ENCODE results near the gene TM7SF2. TPM values are rescaled to one million over a fixed set of nuclear protein-coding genes. Genes with fewer than 3 reads are reported as not detected.
A peak's percentile ranks its signal among the peaks of the same experiment; 100 is the strongest.

Gene TM7SF2
- total RNA-seq, 2 experiments from 2014 or later: 19.2 to 21.0 TPM

DNA sequence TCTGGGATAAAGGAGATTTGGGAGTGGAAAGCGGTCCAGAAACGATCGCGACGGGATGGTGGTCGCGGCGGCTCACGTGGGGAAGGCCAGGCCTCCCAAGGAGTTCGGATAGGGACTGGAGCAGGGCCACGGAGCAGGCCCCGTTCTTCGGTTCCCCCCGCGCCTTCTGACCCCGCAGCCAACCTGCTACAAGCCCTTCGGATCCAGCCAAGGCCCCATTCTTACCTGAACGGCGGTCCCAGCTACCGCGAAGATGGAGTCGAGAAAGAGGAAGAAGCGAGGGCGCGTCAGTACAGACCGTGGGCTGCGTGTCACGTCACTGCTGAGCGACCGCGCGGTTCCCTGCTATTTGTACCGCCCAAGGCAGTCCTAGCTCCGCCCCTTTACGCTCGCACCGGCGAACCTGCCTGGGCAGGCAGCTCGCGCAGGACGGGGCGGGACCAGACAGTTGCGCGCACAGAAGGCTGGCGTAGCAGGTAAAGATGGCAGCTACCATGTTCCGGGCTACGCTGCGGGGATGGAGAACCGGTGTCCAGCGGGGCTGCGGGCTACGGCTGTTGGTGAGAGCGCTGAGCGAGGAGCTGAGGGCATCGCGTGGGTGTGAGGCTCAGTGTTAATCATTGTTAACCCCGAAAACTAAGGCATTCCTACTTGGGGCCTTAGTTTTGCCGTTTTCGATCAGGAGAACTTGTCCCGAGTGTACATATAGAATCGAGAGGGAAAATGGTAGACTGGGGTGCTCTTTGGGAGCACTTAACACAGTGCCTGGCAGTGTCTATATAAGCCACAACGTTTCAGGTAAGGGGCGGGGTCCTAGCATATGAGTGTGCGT is 10.4 kb downstream of the TM7SF2 start, which contains the start of the genes FAU and MRPL49:
TSS of gene FAU (minus strand) at position 270 of the 832 bp plus-strand sequence. CDS start 321 bp downstream, outside the sequence.
TSS of gene MRPL49 (plus strand) at position 457 of the 832 bp plus-strand sequence. CDS start at position 483, 26 bp downstream.
- ChIA-PET CTCF (interaction anchor here (0.6 to 5.7 kb wide), 15 partner anchors 9 to 278 kb away, joined by 3 to 72 read pairs (median 4); partner anchors contain the start of genes ARL2, CDC42BPG and TM7SF2), POLR2A (interaction anchor here (0.5 to 2.8 kb wide), 18 partner anchors 9 to 385 kb away, joined by 3 to 32 read pairs (median 4); partner anchors contain the start of genes ARL2, CAPN1, CDCA5 and POLA2)
- intact Hi-C loops (cut with micrococcal nuclease): loop anchor here (1.0 kb wide), 2 partner anchors 12 to 38 kb away; partner anchors contain the start of genes CDCA5, SYVN1 and ZFPL1
- H3K36me3 Mint-ChIP-seq: peaks cover 57% of the 10 kb centered on the region
- H3K4me1 Mint-ChIP-seq (ENCODE audit: low read depth): peaks cover 48% of the 10 kb centered on the region
- DNase-seq: peak; percentile 99
- no peaks in the 10 kb centered on the region for H3K27me3 Mint-ChIP-seq
- peak within 1 kb of the TSS; percentile 100 for H3K4me3 Mint-ChIP-seq
- no peaks in the 10 kb centered on the region for H3K9me3 Mint-ChIP-seq
- H3K27ac Mint-ChIP-seq: peak within 1 kb of the TSS; percentile 99

DNA sequence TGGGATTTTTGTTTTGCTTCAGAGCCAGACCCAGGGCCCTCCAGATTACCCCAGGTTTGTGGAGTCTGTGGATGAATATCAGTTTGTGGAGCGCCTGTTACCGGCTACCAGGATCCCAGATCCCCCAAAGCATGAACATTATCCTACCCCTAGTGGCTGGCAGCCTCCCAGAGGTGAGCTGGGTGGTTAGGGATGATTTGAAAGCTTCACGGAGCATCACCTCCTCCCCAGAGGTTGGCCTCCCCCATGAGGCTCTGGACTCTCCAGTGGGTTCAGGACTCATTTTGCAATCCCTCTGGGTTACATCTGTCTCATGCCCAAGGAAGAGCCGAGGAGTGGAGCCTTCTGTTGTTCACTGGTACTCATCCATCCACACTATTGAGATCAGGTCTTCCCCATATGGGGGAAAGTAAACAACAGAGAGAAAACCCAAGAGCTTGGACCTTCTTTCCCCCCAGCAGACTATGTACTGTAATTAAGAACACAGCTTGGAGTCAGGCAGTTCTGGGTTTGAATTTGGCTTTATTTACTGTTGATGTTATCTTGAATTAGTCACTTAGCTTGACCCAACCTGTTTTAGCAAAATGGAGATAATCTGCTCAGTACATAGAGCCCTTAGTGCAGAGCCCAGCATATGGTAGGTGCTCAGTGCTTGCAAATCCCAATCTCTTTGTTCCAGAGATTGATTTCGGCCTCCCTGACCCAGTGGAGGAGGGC is 13.0 kb downstream of the TM7SF2 start:
- intact Hi-C loops (cut with micrococcal nuclease): no loop called here
- no peak for DNase-seq
- Mint-ChIP-seq H3K9me3 (no peaks in the 10 kb centered on the region), H3K4me3 (peak overlapping the region; percentile 36), H3K27ac (peak overlapping the region; percentile 39), H3K36me3 (peaks cover 46% of the 10 kb centered on the region), H3K27me3 (no peaks in the 10 kb centered on the region), H3K4me1 (ENCODE audit: low read depth) (peaks cover 37% of the 10 kb centered on the region)
- ChIA-PET CTCF (interaction anchor here (0.8 to 1.4 kb wide), 3 partner anchors 9 to 14 kb away, joined by 3 to 4 read pairs (median 4); partner anchors contain the start of genes SYVN1 and TM7SF2), POLR2A (no interaction called here)

DNA sequence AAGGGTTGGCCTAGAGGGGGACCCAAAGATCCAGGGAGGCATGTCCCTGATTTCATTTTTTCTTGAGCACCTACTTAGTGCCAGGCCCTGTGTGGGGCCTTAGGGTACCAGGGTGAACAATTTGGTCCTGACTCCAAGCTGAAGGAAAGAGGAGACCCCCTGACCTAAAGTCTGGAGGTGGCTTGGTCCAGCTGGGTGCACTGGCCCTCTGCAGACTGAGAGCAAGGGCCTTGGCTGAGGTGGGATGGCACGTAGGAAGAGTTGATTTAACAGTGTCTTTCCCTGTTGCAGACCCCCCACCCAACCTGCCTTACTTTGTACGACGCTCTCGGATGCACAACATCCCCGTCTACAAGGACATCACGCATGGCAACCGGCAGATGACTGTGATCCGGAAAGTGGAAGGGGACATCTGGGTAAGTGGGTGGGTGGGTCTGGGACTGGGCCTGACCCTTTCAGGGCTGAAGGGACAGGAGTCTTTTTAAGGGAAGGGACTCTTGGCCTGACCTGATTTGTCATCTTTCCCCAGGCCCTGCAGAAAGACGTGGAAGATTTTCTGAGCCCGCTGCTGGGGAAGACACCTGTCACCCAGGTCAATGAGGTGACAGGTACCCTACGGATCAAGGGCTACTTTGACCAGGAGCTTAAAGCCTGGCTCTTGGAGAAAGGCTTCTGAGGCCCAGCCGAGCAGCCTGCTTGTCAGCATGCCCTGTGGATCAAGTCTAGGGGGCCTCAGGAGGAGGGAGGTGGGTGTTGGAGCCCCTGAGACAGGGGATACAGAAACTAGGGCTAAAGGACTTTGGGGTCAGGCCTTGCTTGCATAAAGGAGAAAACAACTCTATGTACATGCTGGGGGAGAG is 13.8 kb downstream of the TM7SF2 start:
- intact Hi-C loops (cut with micrococcal nuclease): no loop called here
- peaks cover 29% of the 10 kb centered on the region for H3K4me1 Mint-ChIP-seq (ENCODE audit: low read depth)
- H3K9me3 Mint-ChIP-seq: no peaks in the 10 kb centered on the region
- no peak overlapping the region for H3K4me3 Mint-ChIP-seq
- DNase-seq: no peak
- H3K27me3 Mint-ChIP-seq: no peaks in the 10 kb centered on the region
- ChIA-PET CTCF (interaction anchor here (1.2 to 1.3 kb wide), 2 partner anchors 9 to 13 kb away, joined by 3 to 4 read pairs; partner anchors contain the start of gene SYVN1), POLR2A (no interaction called here)
- H3K36me3 Mint-ChIP-seq: peaks cover 38% of the 10 kb centered on the region
- H3K27ac Mint-ChIP-seq: no peak overlapping the region

DNA sequence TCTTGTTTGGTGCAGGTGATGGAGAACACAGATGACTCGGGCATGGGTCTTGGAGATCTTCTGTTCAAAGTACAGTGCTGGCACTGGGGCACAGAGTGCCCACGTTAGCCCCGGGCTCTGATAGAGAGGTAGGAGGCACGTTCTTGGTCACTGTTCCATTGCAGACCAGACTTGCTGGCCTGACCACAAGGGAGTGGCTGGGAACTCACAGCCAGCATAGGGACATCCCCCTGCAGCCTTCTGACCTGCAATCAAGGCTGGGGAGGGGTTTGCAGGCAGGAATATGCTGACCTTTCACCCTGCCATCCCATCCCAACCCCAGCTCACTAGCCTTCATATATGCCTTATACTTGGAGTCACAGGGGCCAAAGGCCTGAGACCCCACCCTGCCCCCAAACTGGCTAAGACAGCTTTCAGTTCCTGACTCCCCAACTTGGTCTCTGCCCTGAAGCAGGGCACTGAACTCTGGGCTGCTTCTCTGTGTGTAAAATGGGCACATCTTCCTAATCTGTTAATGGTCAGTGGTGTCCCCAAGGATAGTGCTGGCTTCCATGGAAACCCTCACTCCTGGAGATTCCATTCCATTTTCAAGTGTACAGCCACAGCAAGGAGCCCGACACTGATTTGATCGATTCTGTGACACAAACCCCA is 15.1 kb downstream of the TM7SF2 start:
- Mint-ChIP-seq H3K4me1 (ENCODE audit: low read depth) (peaks cover 22% of the 10 kb centered on the region), H3K27ac (no peak overlapping the region), H3K9me3 (no peaks in the 10 kb centered on the region), H3K36me3 (peaks cover 29% of the 10 kb centered on the region), H3K4me3 (no peak overlapping the region), H3K27me3 (no peaks in the 10 kb centered on the region)
- intact Hi-C loops (cut with micrococcal nuclease): no loop called here
- CTCF ChIA-PET: interaction anchor here (0.9 to 2.8 kb wide), 3 partner anchors 9 to 16 kb away, joined by 3 to 9 read pairs (median 4); partner anchors contain the start of genes TM7SF2 and ZNHIT2
- DNase-seq: no peak
- POLR2A ChIA-PET: interaction anchor here (1.0 kb wide), 1 partner anchor 8 kb away, joined by 5 read pairs; no protein-coding TSS in a partner anchor

DNA sequence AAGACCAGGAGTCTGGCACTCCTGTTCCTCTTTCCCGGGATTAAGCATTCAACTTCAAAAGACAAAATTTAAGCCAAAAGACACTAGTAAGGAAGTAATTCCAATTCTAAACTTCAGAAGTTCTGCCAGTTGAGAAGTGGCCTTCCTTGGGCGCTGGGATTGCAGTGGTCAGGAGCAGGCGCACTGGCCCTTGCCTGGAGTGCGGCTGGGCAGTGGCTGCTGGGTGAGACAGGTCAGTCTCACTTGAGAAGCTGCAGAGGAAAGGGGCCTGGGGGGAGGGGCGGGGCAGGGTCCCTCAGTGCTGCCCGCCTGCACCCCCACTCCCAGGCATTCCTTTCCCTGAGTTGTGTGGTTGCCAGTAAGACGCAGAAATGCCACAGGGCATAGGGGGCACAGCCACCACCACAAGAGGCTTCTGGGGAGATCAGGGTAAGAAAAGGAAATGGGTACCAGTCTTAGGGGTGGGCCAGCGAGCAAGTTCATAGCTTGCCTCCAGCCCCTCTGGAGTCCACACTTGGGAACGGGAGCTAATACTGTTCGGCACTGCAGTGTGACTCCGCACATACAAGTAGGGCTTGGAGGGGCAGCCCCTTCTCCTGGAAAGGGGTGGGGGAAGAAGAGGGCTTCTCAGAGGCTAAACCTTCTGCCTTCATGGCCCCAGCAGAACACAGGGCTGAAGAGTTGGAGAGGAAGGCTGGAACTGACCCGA is 16.0 kb downstream of the TM7SF2 start:
- peaks cover 23% of the 10 kb centered on the region for H3K4me1 Mint-ChIP-seq (ENCODE audit: low read depth)
- DNase-seq: no peak
- POLR2A ChIA-PET: no interaction called here
- H3K27me3 Mint-ChIP-seq: no peaks in the 10 kb centered on the region
- CTCF ChIA-PET: interaction anchor here (0.6 to 2.8 kb wide), 3 partner anchors 10 to 122 kb away, joined by 3 to 9 read pairs (median 3); partner anchors contain the start of genes TM7SF2 and ZNHIT2
- intact Hi-C loops (cut with micrococcal nuclease): no loop called here
- H3K27ac Mint-ChIP-seq: no peak overlapping the region
- H3K36me3 Mint-ChIP-seq: peaks cover 29% of the 10 kb centered on the region
- H3K4me3 Mint-ChIP-seq: no peak overlapping the region
- H3K9me3 Mint-ChIP-seq: no peaks in the 10 kb centered on the region

DNA sequence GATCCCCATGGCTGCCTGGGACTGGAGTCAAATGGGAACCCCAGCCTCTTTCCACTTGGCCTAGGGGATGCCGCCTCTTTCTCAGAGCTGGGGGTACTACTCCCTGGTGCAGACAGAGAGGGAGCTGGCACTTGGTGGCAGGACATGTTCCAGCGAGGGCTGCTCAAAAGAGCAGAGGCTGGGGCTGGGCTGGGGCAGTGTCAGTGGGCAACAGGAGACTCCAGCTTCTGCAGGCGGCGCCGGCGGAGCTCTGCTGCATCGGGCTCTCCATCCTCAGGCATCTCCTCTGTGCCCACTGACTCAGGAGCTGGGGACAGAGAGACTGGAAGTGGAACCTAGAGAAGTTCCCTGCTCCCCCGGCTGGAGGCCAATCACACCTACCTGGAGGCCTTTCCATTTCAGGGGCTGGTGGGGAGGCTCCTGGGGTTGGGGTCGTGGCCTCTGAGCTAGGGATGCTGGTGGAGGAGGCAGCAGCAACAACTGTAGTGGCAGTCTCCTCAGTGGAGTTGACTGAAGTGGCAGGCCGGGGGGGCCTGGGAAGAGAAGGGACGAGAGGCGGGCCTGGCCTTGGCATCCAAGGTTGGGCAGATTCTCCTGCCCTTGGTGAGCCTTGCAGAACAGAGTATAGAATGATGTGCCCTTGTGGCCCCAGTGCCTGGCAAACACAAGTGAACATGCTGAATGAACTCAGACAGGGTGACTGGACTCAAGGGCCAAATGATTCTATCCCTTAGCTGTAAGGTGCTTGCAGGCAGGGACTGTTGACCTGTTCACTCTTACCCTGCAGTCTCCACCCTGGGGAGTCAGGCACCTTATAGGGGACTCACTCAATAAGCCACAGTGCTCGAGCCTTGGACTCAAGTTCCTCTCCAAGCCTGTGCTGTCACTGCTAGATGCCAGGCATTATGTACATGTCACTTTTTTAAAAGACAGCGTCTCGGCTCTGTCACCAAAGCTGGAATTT is 16.8 kb downstream of the TM7SF2 start:
- Mint-ChIP-seq H3K27ac (no peak overlapping the region), H3K36me3 (peaks cover 29% of the 10 kb centered on the region), H3K27me3 (no peaks in the 10 kb centered on the region), H3K4me3 (no peak overlapping the region), H3K9me3 (no peaks in the 10 kb centered on the region), H3K4me1 (ENCODE audit: low read depth) (peaks cover 26% of the 10 kb centered on the region)
- ChIA-PET POLR2A (interaction anchor here (0.6 kb wide), 1 partner anchor 8 kb away, joined by 4 read pairs; no protein-coding TSS in a partner anchor), CTCF (interaction anchor here (0.6 to 2.8 kb wide), 3 partner anchors 11 to 122 kb away, joined by 3 to 9 read pairs (median 3); partner anchors contain the start of genes TM7SF2 and ZNHIT2)
- DNase-seq: no peak
- intact Hi-C loops (cut with micrococcal nuclease): no loop called here

DNA sequence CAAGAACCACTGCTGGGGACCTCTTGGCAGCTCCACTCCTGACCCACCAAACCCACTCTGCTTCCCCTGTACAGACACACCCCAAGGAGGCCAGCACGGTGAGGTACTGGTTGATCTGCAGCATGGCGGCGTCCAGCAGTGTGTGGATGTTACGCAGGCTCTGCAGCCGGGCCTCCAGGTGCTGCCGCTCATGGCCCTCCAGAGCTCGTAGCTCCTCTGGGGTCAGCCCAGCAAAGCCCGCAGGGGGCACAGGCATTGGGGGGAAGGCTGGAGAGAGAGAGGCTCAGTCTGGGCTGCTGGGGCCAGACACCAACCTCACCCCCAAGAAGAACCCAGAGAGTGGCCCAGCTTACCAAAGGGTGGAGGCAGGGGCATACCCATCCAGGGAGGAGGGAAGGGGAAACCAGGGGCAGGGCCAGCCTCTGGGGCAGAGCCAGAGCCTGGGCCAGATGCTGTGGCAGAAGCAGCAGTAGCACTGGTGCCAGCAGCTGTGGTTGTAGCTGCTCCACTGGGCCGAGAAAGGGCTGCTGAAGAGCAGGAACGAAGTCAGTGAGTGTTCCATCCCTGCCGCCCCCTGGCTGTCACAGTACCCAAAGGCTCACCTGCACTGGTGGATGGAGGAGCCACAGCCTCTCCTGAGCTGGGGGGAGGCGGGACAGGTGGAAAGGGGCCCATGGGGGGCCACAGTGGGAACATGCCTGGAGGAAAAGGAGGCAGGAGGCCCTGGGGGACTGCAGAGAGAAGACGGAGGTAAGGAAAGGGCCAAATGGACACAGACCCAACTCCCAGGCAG is 18.2 kb downstream of the TM7SF2 start:
- no peaks in the 10 kb centered on the region for H3K27me3 Mint-ChIP-seq
- CTCF ChIA-PET: interaction anchor here (1.1 kb wide), 1 partner anchor 13 kb away, joined by 4 read pairs; the partner anchor contains the start of gene ZNHIT2
- H3K4me3 Mint-ChIP-seq: no peak overlapping the region
- intact Hi-C loops (cut with micrococcal nuclease): loop anchor here (10.0 kb wide), 1 partner anchor 135 kb away; the partner anchor contains the start of gene POLA2
- POLR2A ChIA-PET: interaction anchor here (0.6 kb wide), 1 partner anchor 7 kb away, joined by 4 read pairs; no protein-coding TSS in a partner anchor
- H3K9me3 Mint-ChIP-seq: no peaks in the 10 kb centered on the region
- H3K27ac Mint-ChIP-seq: no peak overlapping the region
- H3K4me1 Mint-ChIP-seq (ENCODE audit: low read depth): peaks cover 19% of the 10 kb centered on the region
- H3K36me3 Mint-ChIP-seq: peaks cover 27% of the 10 kb centered on the region
- no peak for DNase-seq

DNA sequence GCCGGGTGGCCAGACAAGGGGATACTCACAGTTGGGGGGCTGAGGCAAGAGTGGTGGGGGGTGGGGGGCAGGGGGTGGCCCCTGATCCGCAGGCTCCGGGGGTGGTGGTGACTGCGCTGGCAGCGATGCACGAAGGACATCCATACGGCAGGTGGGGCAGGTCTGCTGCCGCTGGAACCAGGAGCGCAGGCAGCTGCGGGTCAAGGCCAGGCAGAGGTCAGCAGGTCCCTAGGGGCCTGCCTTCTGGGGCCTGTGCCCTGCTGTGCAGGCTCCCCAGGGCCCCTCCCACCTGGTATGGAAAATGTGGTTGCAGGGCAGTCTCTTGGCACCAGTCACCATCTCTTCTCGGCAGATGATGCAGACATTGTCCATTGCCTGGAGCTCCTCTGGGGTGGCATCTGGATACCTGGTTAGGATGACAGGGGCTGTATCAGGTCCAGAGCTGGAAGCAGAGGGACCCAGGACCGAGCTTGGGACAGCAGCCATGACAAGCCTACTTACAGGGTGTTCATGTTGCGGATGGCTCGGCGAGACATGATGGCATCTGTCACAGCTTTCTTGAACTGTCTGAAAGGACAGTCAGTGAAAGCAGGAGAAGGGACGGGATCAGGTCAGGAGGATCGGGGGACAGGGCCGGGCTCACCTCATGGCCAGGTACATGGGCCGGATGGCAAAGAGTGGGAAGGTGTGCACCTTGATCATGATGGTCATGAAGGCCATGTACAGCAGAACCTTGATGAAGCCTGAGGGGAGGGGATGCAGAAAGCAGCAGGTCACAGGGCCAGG is 19.2 kb downstream of the TM7SF2 start:
- intact Hi-C loops (cut with micrococcal nuclease): loop anchor here (10.0 kb wide), 1 partner anchor 134 kb away; the partner anchor contains the start of gene POLA2
- Mint-ChIP-seq H3K27ac (no peak overlapping the region), H3K9me3 (no peaks in the 10 kb centered on the region), H3K36me3 (peaks cover 20% of the 10 kb centered on the region), H3K4me1 (ENCODE audit: low read depth) (peaks cover 22% of the 10 kb centered on the region), H3K27me3 (no peaks in the 10 kb centered on the region), H3K4me3 (no peak overlapping the region)
- ChIA-PET CTCF (interaction anchor here (1.1 to 1.9 kb wide), 4 partner anchors 9 to 20 kb away, joined by 4 to 8 read pairs (median 4); partner anchors contain the start of genes FAU, MRPL49 and ZNHIT2), POLR2A (interaction anchor here (1.5 to 1.7 kb wide), 2 partner anchors 9 to 13 kb away, joined by 6 to 8 read pairs; partner anchors contain the start of genes FAU, MRPL49 and ZNHIT2)
- no peak for DNase-seq
